WERI-Rb-1 (cell line): ENCODE measurements around the gene PCNT.

Experiments
- DNase-seq: peaks from one replicate; pipeline ENCODE4 v3.0.0-alpha.2; 2020
- H3K27ac ChIP-seq: fragments of 250-450 bp; sonication (Bioruptor Pico); 2 replicates; pipeline ENCODE4 v1.5.1; 2020; ENCODE audit warnings: mild to moderate bottlenecking, moderate library complexity
- H3K27me3 ChIP-seq: fragments of 250-450 bp; sonication (Bioruptor Pico); 2 replicates; pipeline ENCODE4 v1.5.1; 2021; ENCODE audit warnings: mild to moderate bottlenecking, low read depth, moderate library complexity; ENCODE audit not compliant: insufficient read depth, severe bottlenecking
- H3K36me3 ChIP-seq: fragments of 250-450 bp; sonication (Bioruptor Pico); 2 replicates; pipeline ENCODE4 v1.5.1; 2020; ENCODE audit warnings: mild to moderate bottlenecking, moderate library complexity
- H3K4me3 ChIP-seq: 2 replicates; pipeline ENCODE4 v1.5.1; 2011; ENCODE audit warnings: low read depth, mild to moderate bottlenecking, control low read depth, low read length
- H3K9me3 ChIP-seq: fragments of 250-450 bp; sonication (Bioruptor Pico); 2 replicates; pipeline ENCODE4 v1.5.1; 2021; ENCODE audit warnings: mild to moderate bottlenecking, moderate library complexity; ENCODE audit not compliant: severe bottlenecking
- TF ChIP-seq, protein P1 (sequence below): IDR thresholded peaks from 2 replicates; pipeline ENCODE4 v1.5.1; 2011; ENCODE audit warnings: low read depth, mild to moderate bottlenecking, control low read depth, inconsistent platforms, low read length

Gene PCNT

DNA sequence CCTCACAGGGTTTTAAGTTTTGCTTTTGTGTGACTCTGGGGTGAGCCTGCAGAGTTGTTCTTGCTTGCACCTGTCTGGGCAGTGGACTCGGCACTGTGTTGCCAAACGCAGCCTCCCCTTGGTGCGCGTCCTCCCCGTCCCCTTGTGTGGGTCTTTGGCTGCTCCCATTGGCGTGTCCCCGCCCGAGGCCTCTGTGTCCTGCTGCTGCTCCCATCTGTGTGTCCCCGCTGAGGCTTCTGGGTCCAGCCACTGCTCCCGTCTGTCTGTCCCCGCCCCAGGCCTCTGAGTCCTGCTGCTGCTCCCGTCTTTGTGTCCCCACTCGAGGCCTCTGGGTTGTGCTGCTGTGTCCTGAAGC is 62.8 kb downstream of the PCNT start:
- no peak overlapping the region for H3K4me3 ChIP-seq
- TF ChIP-seq, protein P1, sequence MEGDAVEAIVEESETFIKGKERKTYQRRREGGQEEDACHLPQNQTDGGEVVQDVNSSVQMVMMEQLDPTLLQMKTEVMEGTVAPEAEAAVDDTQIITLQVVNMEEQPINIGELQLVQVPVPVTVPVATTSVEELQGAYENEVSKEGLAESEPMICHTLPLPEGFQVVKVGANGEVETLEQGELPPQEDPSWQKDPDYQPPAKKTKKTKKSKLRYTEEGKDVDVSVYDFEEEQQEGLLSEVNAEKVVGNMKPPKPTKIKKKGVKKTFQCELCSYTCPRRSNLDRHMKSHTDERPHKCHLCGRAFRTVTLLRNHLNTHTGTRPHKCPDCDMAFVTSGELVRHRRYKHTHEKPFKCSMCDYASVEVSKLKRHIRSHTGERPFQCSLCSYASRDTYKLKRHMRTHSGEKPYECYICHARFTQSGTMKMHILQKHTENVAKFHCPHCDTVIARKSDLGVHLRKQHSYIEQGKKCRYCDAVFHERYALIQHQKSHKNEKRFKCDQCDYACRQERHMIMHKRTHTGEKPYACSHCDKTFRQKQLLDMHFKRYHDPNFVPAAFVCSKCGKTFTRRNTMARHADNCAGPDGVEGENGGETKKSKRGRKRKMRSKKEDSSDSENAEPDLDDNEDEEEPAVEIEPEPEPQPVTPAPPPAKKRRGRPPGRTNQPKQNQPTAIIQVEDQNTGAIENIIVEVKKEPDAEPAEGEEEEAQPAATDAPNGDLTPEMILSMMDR, result no peak
- peak overlapping the region; percentile 61 for H3K27ac ChIP-seq
- H3K9me3 ChIP-seq, result no peaks in the 10 kb centered on the region
- H3K27me3 ChIP-seq, result no peaks in the 10 kb centered on the region
- DNase-seq, result no peak
- H3K36me3 ChIP-seq, result peaks cover 73% of the 10 kb centered on the region

DNA sequence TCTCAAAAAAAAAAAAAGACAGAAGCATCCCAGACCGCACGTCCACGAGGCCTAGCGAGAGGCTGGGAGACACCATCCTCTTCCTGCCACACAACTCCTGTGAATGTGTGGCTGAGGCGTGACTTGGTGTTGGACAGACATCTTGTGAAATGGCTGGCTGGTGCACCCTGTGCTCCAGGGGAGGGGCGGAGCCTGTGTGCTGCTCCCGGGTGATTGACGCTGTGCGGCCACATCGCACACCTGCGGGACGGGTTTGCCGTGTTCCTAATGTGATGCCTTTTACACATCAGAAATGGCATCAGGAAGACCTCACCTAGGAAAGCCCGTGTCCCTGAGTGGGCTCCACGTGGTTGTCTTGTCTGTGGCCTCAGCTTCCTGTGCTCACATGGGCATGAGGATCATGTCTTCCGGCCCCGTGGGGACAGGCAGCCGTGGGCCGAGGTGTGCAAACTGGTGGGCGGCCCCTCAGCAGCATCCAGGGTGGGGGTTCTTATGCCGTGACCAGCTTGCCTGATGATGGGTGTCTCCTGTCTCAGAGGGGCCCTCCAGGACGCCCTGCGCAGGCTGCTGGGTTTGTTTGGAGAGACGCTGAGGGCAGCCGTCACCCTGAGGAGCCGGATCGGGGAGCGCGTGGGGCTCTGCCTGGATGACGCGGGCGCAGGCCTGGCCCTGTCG is 64.4 kb downstream of the PCNT start:
- no peak overlapping the region for H3K4me3 ChIP-seq
- TF ChIP-seq, protein P1, result no peak
- no peaks in the 10 kb centered on the region for H3K9me3 ChIP-seq
- peaks cover 84% of the 10 kb centered on the region for H3K36me3 ChIP-seq
- no peak overlapping the region for H3K27ac ChIP-seq
- no peak for DNase-seq
- H3K27me3 ChIP-seq, result no peaks in the 10 kb centered on the region

DNA sequence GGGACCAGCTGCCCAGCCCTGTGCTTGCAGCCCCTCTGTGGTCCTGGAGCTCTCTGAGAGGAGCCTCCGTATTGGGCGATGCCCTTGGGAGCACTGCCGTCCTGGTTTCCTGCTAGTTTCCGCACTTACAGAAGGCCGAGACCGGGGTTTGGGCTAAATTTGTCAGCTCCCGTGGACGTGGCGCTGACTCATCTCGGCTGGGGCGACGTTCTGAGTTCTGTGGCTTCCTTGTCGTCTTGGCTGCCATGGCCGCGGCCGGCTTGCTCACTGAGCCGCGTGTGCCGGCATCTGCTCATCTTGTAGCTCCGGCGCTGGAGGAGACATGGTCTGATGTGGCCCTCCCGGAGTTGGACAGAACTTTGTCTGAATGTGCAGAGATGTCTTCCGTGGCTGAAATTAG is 64.9 kb downstream of the PCNT start:
- Histone ChIP-seq H3K9me3 (no peaks in the 10 kb centered on the region), H3K27ac (no peak overlapping the region), H3K4me3 (no peak overlapping the region), H3K36me3 (peaks cover 89% of the 10 kb centered on the region), H3K27me3 (no peaks in the 10 kb centered on the region)
- no peak for DNase-seq
- TF ChIP-seq, protein P1, result no peak

DNA sequence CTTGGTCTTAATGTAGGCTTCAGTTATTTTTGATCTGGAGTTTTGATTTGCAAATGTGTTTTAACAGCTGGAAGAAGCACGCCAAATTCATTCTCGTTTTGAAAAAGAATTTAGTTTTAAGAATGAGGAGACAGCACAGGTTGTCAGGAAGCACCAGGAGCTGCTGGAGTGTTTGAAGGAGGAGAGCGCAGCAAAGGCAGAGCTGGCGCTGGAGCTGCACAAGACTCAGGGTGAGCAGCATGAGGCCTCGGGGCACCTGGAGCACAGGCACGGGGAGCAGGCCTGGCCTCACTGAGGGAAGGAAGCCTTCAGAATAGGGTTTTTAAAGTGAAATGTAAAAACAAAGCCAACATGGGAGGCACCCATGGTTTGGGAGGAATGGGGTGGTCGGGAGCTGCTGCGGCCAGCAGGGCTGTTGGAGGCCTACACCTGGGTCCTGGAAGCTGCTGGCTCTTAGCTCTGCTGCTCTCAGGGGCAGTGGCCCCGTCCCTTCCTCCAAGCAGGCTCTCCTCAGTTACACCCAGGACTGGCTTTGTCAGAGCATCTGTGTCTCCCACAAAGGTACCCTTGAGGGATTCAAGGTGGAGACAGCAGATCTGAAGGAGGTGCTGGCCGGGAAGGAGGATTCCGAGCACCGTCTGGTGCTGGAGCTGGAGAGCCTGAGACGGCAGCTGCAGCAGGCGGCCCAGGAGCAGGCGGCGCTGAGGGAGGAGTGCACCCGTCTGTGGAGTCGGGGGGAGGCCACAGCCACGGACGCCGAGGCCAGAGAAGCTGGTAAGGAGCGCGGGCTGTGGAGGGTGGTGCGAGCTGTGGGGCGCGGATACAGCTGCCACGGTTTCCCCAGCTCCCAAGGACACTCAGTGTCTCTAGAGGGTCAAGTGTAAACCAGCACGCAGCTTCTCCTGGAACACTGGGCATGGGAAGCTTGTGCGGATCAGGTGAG is 66.9 kb downstream of the PCNT start:
- peaks cover 87% of the 10 kb centered on the region for H3K36me3 ChIP-seq
- H3K27ac ChIP-seq, result no peak overlapping the region
- DNase-seq, result no peak
- no peaks in the 10 kb centered on the region for H3K9me3 ChIP-seq
- no peaks in the 10 kb centered on the region for H3K27me3 ChIP-seq
- no peak overlapping the region for H3K4me3 ChIP-seq
- TF ChIP-seq, protein P1, result no peak

DNA sequence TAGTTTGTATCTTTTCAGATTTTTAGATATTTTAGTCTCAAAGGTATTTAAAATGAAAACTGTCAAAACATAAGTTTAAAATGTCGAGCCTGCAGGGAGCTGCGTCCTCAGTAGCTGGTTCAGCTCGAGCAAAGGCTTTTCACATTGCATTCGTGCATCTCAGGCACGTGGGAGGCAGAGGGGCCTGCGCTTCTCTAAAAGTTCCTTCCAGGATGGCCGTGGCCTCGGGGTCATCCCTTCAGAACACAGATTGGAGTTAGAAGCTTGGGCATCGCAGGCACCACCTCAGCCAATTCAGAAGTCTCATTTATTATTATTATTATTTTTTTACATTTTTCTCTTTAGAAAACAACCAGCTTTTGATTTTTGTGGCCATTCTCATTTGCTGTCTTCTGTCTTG is 67.8 kb downstream of the PCNT start:
- H3K4me3 ChIP-seq, result no peak overlapping the region
- TF ChIP-seq, protein P1, result no peak
- H3K27me3 ChIP-seq, result no peaks in the 10 kb centered on the region
- no peaks in the 10 kb centered on the region for H3K9me3 ChIP-seq
- no peak overlapping the region for H3K27ac ChIP-seq
- peaks cover 87% of the 10 kb centered on the region for H3K36me3 ChIP-seq
- no peak for DNase-seq
